Kidney tubule cell (primary cell): ENCODE results near the gene ARG2.

Experiments
- DNase-seq: peaks from one replicate; pipeline ENCODE4 v3.0.0-alpha.2; 2018; ENCODE audit warnings: low spot score

Gene ARG2

DNA sequence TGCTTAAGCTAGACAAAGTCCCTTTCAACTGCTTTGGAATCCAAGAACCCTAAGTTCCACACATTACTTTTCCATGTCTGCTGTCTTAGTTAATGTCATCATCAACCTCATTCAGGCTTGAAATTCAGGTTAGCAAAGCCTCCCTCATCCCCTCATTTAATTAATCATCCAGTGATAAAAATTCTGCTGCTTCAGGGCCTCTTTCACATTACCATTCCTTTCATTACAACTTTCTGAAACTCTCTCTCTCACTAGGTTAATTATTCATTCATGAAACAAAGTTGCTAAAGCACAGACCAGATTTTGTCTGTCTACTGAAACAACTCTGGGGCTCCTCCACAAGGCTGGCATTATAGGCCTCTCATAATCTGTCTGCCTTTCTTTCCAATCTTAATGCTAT lies 64.1 kb downstream of the ARG2 start:
- DNase-seq: peak; percentile 80

DNA sequence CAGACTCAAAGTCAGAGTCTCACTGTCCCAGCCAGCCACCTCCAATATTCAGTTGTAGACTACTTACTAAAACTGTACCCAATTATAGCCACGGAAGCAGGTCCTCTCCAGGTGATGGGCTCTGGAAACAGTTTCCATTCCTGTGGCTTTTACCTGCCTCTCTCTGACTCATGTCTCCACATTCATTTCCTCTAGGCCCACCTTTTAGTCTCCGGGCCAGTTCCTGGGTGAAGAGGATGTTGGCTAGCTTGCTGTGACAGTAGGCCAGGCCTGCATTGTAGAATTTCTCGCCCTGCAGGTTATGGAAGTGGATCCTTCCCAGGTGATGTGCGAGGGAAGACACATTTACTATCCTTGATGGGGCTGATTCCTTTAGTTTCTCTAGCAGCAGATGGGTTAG lies 70.3 kb downstream of the ARG2 start:
- peak; percentile 35 for DNase-seq

DNA sequence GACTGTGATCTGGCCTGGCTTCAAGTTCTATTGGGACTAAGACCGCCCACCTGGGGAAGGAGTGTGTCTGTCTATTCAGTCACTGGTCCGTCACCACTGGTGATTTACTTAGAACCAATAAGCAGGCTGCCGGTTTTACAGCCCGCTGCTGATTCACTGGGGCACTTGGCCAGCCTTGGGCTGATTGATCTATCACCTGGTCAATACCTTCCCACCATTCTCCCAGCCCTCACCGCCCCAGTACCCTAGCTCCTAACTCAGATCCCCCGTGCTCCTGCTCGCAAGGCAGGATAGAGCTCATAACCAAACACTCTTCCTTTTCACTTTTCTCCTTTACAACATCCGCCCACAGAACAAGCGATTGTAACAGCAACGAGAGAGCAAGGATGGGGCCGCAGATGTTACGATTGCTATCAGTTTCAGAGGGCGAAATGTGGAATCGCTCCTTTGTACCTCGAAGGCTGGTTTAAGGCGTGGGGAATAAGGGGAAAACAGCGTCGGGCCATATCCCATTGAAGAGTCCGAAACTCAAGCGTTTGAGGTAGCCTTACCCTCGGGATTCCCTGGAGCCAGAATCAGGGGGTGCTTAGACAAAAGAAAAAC lies 75.2 kb downstream of the ARG2 start:
- DNase-seq: peak; percentile 93

DNA sequence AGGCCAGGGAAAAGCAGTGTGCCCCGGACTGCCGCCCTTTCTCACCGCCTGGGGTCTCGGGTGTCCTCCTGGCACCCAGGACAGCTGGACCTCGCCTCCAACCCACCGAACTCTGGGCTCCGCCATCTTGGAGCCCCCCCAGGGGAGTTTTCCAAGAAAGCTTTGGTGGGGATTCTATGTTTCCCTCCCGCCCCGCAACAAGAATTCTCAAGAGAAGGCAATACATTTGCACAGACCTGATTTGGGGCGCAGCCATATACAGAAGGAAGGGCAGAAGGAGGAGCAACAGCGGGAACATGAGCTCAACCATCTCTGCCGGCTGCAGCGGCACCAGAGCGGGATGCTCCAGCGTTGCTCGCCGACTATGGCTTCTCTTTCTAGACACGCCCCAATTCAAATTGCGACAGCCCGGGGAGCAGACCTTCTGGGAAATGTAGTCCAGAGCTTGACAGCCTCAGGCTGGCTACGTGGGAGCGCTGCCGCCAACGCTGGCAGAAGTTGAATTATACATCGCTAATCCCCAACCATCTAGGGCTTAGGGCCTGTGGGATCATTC lies 75.8 kb downstream of the ARG2 start, which contains the start of gene RDH11:
TSS of gene RDH11 (minus strand) at position 371 of the 556 bp plus-strand sequence. CDS start at position 310, 61 bp downstream.
- DNase-seq: peak; percentile 92

DNA sequence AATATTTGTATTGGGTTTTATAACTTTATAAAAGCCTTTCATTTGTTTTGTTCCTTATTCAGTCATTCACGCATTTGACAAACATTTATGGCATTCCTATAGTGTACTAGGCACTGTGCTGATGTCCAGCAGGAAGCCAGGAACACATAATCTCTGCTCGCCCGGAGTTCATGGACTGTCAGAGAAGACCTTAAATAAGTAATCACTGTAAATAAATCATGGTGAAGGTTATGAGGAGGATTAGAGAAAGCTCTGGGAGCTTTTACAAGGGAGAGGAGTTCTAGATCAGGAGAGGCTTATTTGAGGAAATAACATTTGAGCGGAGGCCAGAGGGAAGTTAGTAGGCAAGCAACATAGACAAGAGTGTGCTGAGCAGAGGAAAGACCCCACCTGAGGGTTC lies 77.3 kb downstream of the ARG2 start:
- DNase-seq: no peak

DNA sequence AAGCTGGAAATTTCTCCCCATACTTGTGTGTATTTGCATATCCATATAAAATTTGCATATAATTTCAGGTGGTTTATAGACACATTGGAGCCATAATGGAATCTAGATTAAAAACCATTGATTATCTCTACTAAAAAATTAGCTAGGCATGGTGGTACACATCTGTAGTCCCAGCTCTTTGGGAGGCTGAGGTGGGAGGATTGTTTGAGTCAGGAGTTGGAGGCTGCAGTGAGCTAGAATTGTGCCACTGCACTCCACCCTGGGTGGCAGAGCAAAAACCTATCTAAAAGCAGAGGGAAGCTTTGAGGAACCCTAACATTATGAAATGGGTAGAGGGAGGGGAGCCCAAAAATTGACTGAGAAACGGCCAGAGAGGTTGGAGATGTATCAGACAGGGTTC lies 78.5 kb downstream of the ARG2 start:
- DNase-seq: no peak
